ENCODE measurements around the gene NUMA1.
A peak's percentile ranks its signal among the peaks of the same experiment; 100 is the strongest.

NUMA1 gene

DNA sequence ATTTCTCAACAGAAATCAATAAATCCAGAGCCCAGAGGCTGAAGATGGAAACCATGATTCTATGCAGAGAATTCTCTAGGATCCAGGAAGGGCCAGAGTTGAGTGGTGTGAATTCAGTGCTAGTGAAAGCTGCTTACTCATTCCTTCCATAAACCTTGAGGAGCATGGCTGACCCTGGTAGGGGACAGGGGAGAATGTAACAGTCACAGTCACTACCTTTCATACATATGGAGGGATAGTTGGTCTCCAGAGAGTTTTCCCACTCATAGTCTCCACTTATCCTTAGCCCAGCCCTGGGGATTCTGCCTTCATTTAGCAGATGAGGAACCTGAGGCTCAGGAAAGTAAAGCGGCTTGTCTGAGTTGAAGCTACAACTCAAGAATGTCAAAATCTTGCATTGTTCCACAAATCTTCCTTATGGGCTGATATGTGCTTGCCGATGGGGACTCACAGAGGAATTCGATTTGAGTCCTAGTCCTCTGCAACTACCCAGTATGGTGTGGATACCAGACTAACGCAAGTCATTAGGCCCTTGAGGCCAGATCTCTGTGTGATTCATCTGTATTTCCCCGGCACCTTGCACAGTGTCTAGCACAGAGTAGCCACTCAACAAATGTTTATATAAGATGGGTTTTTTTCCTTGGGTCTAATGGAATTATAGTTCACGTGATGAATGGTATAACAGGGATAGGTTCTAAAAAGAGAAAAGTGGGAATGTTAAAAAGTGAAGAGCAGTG, 35.8 kb upstream of the NUMA1 start:
- no peak for DNase-seq
- H3K27me3 ChIP-seq (replicated peaks; ENCODE audit: control insufficient read depth, insufficient read depth, low read length, poor library complexity, severe bottlenecking), result no peaks in the 10 kb centered on the region
- H3K4me3 ChIP-seq (ENCODE audit: insufficient read depth, low read depth, low read length, poor library complexity, severe bottlenecking), result no peak overlapping the region
- no peak overlapping the region for H3K27ac ChIP-seq (ENCODE audit: insufficient read depth, low read length, poor library complexity, severe bottlenecking)
- peaks cover 15% of the 10 kb centered on the region for H3K4me1 ChIP-seq (ENCODE audit: control insufficient read depth, insufficient read depth, low read length, poor library complexity, severe bottlenecking)
- H3K36me3 ChIP-seq (ENCODE audit: control insufficient read depth, insufficient read depth, low read length), result no peaks in the 10 kb centered on the region
- H3K9me3 ChIP-seq (ENCODE audit: control insufficient read depth, low read length), result no peaks in the 10 kb centered on the region

GRCh38 chr11:72114570-72114969, 34.2 kb upstream of the NUMA1 start:
- no peak overlapping the region for H3K27ac ChIP-seq (ENCODE audit: insufficient read depth, low read length, poor library complexity, severe bottlenecking)
- H3K27me3 ChIP-seq (replicated peaks; ENCODE audit: control insufficient read depth, insufficient read depth, low read length, poor library complexity, severe bottlenecking), result no peaks in the 10 kb centered on the region
- DNase-seq, result no peak
- H3K9me3 ChIP-seq (ENCODE audit: control insufficient read depth, low read length), result no peaks in the 10 kb centered on the region
- no peak overlapping the region for H3K4me3 ChIP-seq (ENCODE audit: insufficient read depth, low read depth, low read length, poor library complexity, severe bottlenecking)
- H3K36me3 ChIP-seq (ENCODE audit: control insufficient read depth, insufficient read depth, low read length), result peaks cover 4% of the 10 kb centered on the region
- H3K4me1 ChIP-seq (ENCODE audit: control insufficient read depth, insufficient read depth, low read length, poor library complexity, severe bottlenecking), result peaks cover 15% of the 10 kb centered on the region

DNA sequence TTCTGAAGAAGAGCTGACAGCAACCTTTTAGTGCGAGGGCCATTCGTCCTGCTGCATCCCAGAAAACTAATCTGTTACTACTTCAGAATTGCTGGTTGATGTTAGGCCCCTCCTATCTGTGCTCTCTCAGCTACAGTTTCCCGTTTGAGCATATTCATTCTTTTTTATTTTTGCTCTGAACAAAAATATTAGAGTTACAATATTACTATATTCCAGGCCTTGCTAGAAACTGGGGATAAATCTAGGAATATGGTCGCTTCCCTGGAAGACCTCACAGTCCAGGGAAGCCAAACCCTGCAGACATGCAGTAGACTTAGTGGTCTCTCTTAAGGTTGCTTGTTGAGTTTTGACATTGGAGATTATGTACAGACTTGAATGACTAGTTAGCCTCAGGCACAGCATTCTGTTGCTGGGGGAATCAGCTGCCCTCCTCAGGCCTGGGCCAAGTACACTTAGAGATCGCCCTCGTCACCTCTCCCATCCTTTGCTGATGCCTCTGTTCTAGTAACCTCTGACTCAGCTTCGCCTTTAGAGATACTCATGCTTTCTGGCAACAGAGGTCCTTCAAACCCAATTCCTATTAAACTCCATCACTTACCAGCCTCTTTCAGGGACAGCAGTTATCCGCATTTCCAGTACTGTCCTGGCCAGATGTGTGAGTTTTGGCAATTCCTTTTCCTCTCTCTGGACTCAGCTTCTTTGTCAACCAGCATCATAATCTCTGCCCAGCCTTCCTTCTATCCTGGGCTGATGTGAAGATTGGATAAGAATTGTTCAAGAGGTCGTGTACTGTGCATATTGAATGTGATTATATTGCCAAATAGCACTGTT, 32.9 kb upstream of the NUMA1 start:
- peak overlapping the region; percentile 96 for H3K27ac ChIP-seq (ENCODE audit: insufficient read depth, low read length, poor library complexity, severe bottlenecking)
- peaks cover 11% of the 10 kb centered on the region for H3K36me3 ChIP-seq (ENCODE audit: control insufficient read depth, insufficient read depth, low read length)
- peak overlapping the region; percentile 30 for H3K4me3 ChIP-seq (ENCODE audit: insufficient read depth, low read depth, low read length, poor library complexity, severe bottlenecking)
- H3K27me3 ChIP-seq (replicated peaks; ENCODE audit: control insufficient read depth, insufficient read depth, low read length, poor library complexity, severe bottlenecking), result no peaks in the 10 kb centered on the region
- no peak for DNase-seq
- H3K4me1 ChIP-seq (ENCODE audit: control insufficient read depth, insufficient read depth, low read length, poor library complexity, severe bottlenecking), result peaks cover 15% of the 10 kb centered on the region
- H3K9me3 ChIP-seq (ENCODE audit: control insufficient read depth, low read length), result no peaks in the 10 kb centered on the region

DNA sequence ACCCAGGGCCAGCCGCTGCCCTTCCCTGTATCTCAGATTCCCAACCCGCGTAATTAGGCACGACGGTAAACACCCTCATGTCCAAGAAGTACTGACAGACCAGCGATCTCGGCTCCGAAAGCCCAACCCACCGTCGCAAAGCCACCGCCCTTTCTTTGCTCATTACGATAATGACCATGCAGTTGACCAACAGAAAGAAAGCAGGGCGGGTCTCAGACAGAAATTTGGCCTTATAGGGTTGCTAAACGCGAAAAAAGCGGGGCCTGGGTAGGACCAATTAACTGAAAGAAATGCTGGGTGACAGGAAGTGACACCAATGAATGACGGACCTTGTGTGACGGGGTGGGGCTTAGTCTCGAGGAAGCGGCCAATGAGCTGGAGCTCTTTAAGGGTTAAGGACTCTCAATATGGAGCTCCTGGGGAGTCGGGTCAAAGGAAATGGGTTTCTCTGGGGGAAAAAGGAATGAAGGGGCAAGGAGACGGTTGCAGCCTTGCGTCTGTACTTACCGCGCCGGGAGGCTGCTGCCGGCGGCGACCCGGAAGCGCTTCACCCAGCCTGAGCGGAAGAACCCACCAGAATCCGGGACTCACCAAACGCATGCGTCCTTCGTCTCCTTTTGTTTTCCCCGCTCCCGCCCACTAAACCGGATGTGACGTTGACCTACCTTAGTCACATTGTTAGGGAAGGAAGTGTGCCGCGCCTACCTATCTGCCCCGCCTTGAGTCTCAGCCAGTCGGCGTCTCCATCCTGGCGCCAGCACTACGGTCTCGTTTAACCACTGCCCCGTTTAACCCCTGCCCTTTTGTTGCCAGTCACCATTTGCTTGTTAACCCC, 32.0 kb upstream of the NUMA1 start, which contains the start of gene ANAPC15:
Gene ANAPC15 (minus strand): TSS at position 553 of the 835 bp plus-strand sequence. CDS start 1,419 bp downstream, outside the sequence.
- Histone ChIP-seq H3K36me3 (ENCODE audit: control insufficient read depth, insufficient read depth, low read length) (peaks cover 11% of the 10 kb centered on the region), H3K4me3 (ENCODE audit: insufficient read depth, low read depth, low read length, poor library complexity, severe bottlenecking) (peak within 1 kb of the TSS; percentile 86), H3K9me3 (ENCODE audit: control insufficient read depth, low read length) (no peaks in the 10 kb centered on the region), H3K4me1 (ENCODE audit: control insufficient read depth, insufficient read depth, low read length, poor library complexity, severe bottlenecking) (peaks cover 15% of the 10 kb centered on the region), H3K27me3 (replicated peaks; ENCODE audit: control insufficient read depth, insufficient read depth, low read length, poor library complexity, severe bottlenecking) (no peaks in the 10 kb centered on the region), H3K27ac (ENCODE audit: insufficient read depth, low read length, poor library complexity, severe bottlenecking) (peak within 1 kb of the TSS; percentile 96)
- peak; percentile 96 to 98 (median 98) for DNase-seq

DNA sequence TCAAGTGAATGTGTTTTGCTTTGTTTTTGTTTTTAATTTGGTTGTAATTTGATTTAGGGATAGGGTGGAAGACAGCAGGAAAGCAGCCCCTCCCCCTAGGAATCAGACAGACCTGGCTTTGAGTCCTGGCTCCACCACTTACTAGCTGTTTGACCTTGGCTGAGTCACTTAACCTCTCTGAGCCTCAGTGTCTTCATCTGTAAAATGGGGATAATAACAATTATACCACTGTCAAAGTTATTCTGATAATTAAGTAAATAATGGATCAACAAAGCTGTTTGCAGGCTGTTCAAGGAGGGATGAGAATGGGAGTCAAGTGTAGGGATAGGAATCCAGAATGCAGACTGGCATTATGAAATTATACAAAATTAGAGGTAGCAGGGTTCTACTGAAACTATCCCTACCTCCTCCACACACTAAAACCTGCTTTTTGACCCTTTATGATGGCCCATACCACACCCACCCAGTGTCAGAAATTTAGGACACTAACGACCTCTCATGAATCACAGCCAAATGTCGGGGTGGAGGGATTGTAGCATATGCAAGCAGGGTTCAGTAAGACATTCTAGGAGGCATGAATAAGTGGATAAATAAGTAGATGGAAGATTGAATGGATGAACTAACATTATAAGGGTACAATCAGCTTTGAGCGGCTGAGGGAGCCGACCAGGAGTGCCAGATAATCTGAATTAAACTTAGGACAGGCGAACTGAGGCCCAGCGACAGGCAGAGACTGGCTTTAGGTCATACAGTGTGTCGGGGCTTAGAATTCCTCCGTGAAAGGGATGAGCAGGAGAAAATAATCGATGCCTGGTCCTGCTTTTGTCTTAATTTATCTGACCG, 31.2 kb upstream of the NUMA1 start:
- Histone ChIP-seq H3K4me1 (ENCODE audit: control insufficient read depth, insufficient read depth, low read length, poor library complexity, severe bottlenecking) (peaks cover 15% of the 10 kb centered on the region), H3K27ac (ENCODE audit: insufficient read depth, low read length, poor library complexity, severe bottlenecking) (peak overlapping the region; percentile 96), H3K9me3 (ENCODE audit: control insufficient read depth, low read length) (no peaks in the 10 kb centered on the region), H3K36me3 (ENCODE audit: control insufficient read depth, insufficient read depth, low read length) (peaks cover 11% of the 10 kb centered on the region), H3K27me3 (replicated peaks; ENCODE audit: control insufficient read depth, insufficient read depth, low read length, poor library complexity, severe bottlenecking) (no peaks in the 10 kb centered on the region), H3K4me3 (ENCODE audit: insufficient read depth, low read depth, low read length, poor library complexity, severe bottlenecking) (peak overlapping the region; percentile 86)
- no peak for DNase-seq

- no peaks in the 10 kb centered on the region for H3K9me3 ChIP-seq (ENCODE audit: control insufficient read depth, low read length)
- H3K27me3 ChIP-seq (replicated peaks; ENCODE audit: control insufficient read depth, insufficient read depth, low read length, poor library complexity, severe bottlenecking), result no peaks in the 10 kb centered on the region
- no peak for DNase-seq
- H3K36me3 ChIP-seq (ENCODE audit: control insufficient read depth, insufficient read depth, low read length), result peaks cover 11% of the 10 kb centered on the region
- H3K4me1 ChIP-seq (ENCODE audit: control insufficient read depth, insufficient read depth, low read length, poor library complexity, severe bottlenecking), result peaks cover 17% of the 10 kb centered on the region
- no peak within 1 kb of the TSS for H3K4me3 ChIP-seq (ENCODE audit: insufficient read depth, low read depth, low read length, poor library complexity, severe bottlenecking)
- no peak within 1 kb of the TSS for H3K27ac ChIP-seq (ENCODE audit: insufficient read depth, low read length, poor library complexity, severe bottlenecking)
Observed at GRCh38 chr11:72105888-72106287, 25.5 kb upstream of the NUMA1 start, which contains the start of gene TOMT. TOMT (plus strand) TSS chr11:72105924; CDS start chr11:72105952, 28 bp downstream.

GRCh38 chr11:72103754-72104167, 23.4 kb upstream of the NUMA1 start:
- H3K4me3 ChIP-seq (ENCODE audit: insufficient read depth, low read depth, low read length, poor library complexity, severe bottlenecking), result peak overlapping the region; percentile 77
- no peak for DNase-seq
- peaks cover 17% of the 10 kb centered on the region for H3K4me1 ChIP-seq (ENCODE audit: control insufficient read depth, insufficient read depth, low read length, poor library complexity, severe bottlenecking)
- H3K9me3 ChIP-seq (ENCODE audit: control insufficient read depth, low read length), result no peaks in the 10 kb centered on the region
- no peaks in the 10 kb centered on the region for H3K27me3 ChIP-seq (replicated peaks; ENCODE audit: control insufficient read depth, insufficient read depth, low read length, poor library complexity, severe bottlenecking)
- H3K36me3 ChIP-seq (ENCODE audit: control insufficient read depth, insufficient read depth, low read length), result peaks cover 13% of the 10 kb centered on the region
- H3K27ac ChIP-seq (ENCODE audit: insufficient read depth, low read length, poor library complexity, severe bottlenecking), result peak overlapping the region; percentile 59

DNA sequence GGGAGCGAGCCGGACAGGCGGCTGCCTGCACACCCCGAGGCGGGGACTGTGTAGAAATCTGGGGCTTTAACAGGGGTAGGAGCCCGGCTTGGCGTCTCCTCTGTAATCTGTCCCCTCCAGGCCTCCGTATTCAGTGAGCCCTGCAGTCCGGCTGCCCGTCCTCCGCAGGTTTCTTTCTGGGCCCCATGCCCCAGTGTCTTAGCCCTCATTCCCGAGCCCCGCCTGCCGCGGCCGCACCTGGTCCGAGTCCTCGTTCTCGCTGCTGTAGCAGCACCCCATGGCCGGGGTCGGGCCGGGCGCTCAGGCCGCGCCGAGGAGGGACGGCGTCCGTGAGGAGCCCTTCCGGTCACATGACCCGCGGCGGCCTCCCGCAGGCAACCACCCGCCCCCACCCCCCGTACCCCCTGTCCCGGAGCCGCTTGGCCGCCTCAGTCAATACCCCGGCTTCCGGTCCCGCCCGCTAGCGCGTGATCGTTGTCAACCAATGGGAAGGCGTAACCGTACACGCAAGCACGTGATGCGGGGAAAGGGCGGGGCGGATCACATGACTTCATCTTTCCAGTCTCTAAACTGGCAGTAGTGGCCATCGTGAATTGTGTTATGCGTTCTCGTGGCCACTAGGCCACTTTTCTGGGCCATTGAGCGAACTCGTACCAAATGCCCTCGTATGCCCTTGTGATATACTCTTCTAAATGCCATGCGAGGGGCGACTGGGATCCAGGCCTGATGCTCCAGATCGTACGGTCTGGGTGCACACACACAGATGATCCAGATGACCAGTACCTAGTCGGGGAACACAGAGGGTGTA, 22.8 kb upstream of the NUMA1 start, which contains the start of gene LAMTOR1:
Gene LAMTOR1 (minus strand): TSS at position 352 of the 808 bp plus-strand sequence. CDS start 73 bp downstream, at position 279.
- peak; percentile 94 to 97 (median 96) for DNase-seq
- Histone ChIP-seq H3K9me3 (ENCODE audit: control insufficient read depth, low read length) (no peaks in the 10 kb centered on the region), H3K27ac (ENCODE audit: insufficient read depth, low read length, poor library complexity, severe bottlenecking) (peak within 1 kb of the TSS; percentile 84), H3K36me3 (ENCODE audit: control insufficient read depth, insufficient read depth, low read length) (peaks cover 16% of the 10 kb centered on the region), H3K4me3 (ENCODE audit: insufficient read depth, low read depth, low read length, poor library complexity, severe bottlenecking) (peak within 1 kb of the TSS; percentile 77), H3K27me3 (replicated peaks; ENCODE audit: control insufficient read depth, insufficient read depth, low read length, poor library complexity, severe bottlenecking) (no peaks in the 10 kb centered on the region), H3K4me1 (ENCODE audit: control insufficient read depth, insufficient read depth, low read length, poor library complexity, severe bottlenecking) (peaks cover 17% of the 10 kb centered on the region)
